Suprapubic skin (tissue), 4 donors: ENCODE results near the gene IRX1. TPM values are rescaled to one million over a fixed set of nuclear protein-coding genes. Genes with fewer than 3 reads are reported as not detected.
A peak's percentile ranks its signal among the peaks of the same experiment; 100 is the strongest.

ENCODE experiments used
- DNase-seq, 2 donors: peaks; one replicate each; pipeline ENCODE4 v3.0.0-alpha.2; 2019; ENCODE audit warnings: low spot score in 2 of 2
- H3K27ac ChIP-seq: fragments of 200-600 bp; sonication (generic); one replicate; pipeline ENCODE4 v1.5.1; 2019
- H3K27me3 ChIP-seq: fragments of 200-600 bp; sonication (generic); one replicate; pipeline ENCODE4 v1.5.1; 2019
- H3K36me3 ChIP-seq: fragments of 200-600 bp; sonication (generic); one replicate; pipeline ENCODE4 v1.5.1; 2019
- H3K4me1 ChIP-seq: fragments of 200-600 bp; sonication (generic); one replicate; pipeline ENCODE4 v1.5.1; 2019
- H3K4me3 ChIP-seq: fragments of 200-600 bp; sonication (generic); one replicate; pipeline ENCODE4 v1.5.1; 2019; ENCODE audit warnings: mild to moderate bottlenecking
- H3K9me3 ChIP-seq: fragments of 200-600 bp; sonication (generic); one replicate; pipeline ENCODE4 v1.5.1; 2019
- EP300 ChIP-seq: sonication (generic); formaldehyde crosslinking; IDR thresholded peaks from one replicate; pipeline ENCODE4 v1.6.1; 2017; ENCODE audit warnings: antibody characterized with exemption
- POLR2A ChIP-seq, 2 donors: fragments of 450-650 bp; IDR thresholded peaks; one replicate each; pipeline ENCODE4 v1.6.1; 2017; ENCODE audit warnings: antibody characterized with exemption in 2 of 2, mild to moderate bottlenecking in 2 of 2, moderate library complexity in 2 of 2
- POLR2AphosphoS5 ChIP-seq, 3 donors: sonication (generic); formaldehyde crosslinking; IDR thresholded peaks; one replicate each; pipeline ENCODE4 v1.6.1; 2017; ENCODE audit warnings: antibody characterized with exemption in 3 of 3
- WGBS: methylation state at CpG from one replicate; pipeline ENCODE4 v1.1.5; 2018; 5-methylcytosine and 5-hydroxymethylcytosine counted together
- total RNA-seq, 4 donors: library from RNA; depleted of rRNA; stranded (reverse); fragments of >200 nt; gene quantifications; one replicate each; pipeline ENCODE4 v1.1.0, GENCODE V29; 2016
- TF ChIP-seq, protein P1 (sequence below), 2 donors: fragments of 200-600 bp in 1 of 2; fragments of 450-650 bp in 1 of 2; sonication (generic) in 1 of 2; IDR thresholded peaks; one replicate each; pipeline ENCODE4 v1.5.1; 2016 to 2019; ENCODE audit warnings: antibody characterized with exemption in 2 of 2, mild to moderate bottlenecking in 1 of 2, moderate library complexity in 1 of 2

IRX1 gene
- total RNA-seq, 4 donors from 2014 or later: 4.2 to 7.9 (median 6.3) TPM

DNA sequence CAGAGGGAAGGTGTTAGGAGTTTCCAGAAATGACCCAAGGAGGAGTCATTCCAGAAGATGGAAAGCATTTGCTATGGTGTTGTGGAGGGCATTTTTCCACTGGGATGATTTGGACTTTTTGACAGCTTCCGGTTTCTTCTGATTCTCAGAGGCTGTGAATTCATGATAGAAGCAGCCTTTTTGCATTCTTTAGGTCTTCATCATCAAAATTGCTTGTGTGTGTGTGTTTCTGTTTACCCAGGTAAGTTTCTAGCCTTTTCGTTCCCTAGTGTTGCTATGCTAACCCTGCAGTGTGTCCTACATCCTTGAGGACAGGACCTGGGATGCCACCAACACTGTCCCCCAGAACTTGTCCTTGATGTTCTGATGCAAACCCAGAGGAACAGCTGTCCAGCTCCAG, 19.6 kb downstream of the IRX1 start:
- Histone ChIP-seq H3K4me3 (no peak overlapping the region), H3K27ac (no peak overlapping the region), H3K4me1 (peaks cover 4% of the 10 kb centered on the region), H3K9me3 (no peaks in the 10 kb centered on the region), H3K27me3 (no peaks in the 10 kb centered on the region), H3K36me3 (no peaks in the 10 kb centered on the region)
- 93% methylated on average over 2 of the region's 2 CpGs for WGBS
- DNase-seq: no peak
- TF ChIP-seq EP300: no peak
- TF ChIP-seq, protein P1, sequence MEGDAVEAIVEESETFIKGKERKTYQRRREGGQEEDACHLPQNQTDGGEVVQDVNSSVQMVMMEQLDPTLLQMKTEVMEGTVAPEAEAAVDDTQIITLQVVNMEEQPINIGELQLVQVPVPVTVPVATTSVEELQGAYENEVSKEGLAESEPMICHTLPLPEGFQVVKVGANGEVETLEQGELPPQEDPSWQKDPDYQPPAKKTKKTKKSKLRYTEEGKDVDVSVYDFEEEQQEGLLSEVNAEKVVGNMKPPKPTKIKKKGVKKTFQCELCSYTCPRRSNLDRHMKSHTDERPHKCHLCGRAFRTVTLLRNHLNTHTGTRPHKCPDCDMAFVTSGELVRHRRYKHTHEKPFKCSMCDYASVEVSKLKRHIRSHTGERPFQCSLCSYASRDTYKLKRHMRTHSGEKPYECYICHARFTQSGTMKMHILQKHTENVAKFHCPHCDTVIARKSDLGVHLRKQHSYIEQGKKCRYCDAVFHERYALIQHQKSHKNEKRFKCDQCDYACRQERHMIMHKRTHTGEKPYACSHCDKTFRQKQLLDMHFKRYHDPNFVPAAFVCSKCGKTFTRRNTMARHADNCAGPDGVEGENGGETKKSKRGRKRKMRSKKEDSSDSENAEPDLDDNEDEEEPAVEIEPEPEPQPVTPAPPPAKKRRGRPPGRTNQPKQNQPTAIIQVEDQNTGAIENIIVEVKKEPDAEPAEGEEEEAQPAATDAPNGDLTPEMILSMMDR (IDR thresholded peaks at IDR 0.05): no peak

DNA sequence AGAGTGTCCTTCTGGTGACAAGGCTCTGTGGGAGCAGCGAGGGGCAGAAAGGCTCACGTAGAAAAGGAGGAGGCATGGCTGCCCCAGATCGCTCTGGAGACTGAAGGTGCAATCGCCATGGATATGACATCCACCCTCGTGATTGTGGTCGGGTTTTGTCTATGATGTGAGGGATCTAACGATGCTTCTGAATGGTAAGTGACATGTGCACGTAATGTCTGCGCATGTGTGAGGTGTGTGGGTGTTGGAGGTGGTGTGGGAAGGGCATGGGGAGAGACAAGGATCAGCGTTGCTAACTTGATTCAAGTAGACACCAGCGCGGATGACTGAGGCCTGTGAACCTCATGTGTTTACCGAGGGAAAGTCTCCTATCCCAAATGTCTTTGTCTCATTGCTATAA, 20.2 kb downstream of the IRX1 start:
- Histone ChIP-seq H3K36me3 (no peaks in the 10 kb centered on the region), H3K27me3 (no peaks in the 10 kb centered on the region), H3K27ac (no peak overlapping the region), H3K4me3 (no peak overlapping the region), H3K9me3 (no peaks in the 10 kb centered on the region), H3K4me1 (peaks cover 4% of the 10 kb centered on the region)
- TF ChIP-seq, protein P1 (IDR thresholded peaks at IDR 0.05): no peak
- TF ChIP-seq EP300 (no peak), POLR2AphosphoS5 (IDR thresholded peaks at IDR 0.05) (no peak), POLR2A (IDR thresholded peaks at IDR 0.05) (no peak)
- 91% methylated on average over 13 of the region's 13 CpGs for WGBS
- no peak for DNase-seq

DNA sequence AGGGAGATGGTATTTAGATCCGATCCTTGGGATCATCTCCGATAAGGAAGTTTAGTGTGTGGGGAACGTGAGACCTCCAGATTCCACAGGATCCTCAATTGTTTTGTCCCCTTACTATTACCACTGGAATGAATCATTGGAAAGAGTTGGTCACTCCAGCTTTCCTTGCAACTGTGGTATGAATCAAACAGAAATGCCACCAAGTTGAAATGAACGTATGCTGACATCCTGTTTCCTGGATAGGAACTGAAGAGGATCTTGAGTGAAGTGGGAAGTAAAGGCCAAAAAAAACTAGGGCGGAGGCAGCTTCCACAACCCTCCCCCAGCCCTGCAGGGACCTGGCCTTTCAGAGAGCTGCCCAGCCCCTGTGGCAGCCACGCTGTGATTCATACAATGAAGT, 23.9 kb downstream of the IRX1 start:
- Histone ChIP-seq H3K4me1 (no peaks in the 10 kb centered on the region), H3K4me3 (no peak overlapping the region), H3K9me3 (no peaks in the 10 kb centered on the region), H3K27ac (no peak overlapping the region), H3K36me3 (no peaks in the 10 kb centered on the region), H3K27me3 (no peaks in the 10 kb centered on the region)
- no peak for TF ChIP-seq POLR2A (IDR thresholded peaks at IDR 0.05)
- no peak for TF ChIP-seq POLR2AphosphoS5 (IDR thresholded peaks at IDR 0.05)
- TF ChIP-seq, protein P1 (IDR thresholded peaks at IDR 0.05): no peak
- TF ChIP-seq EP300: no peak
- no peak for DNase-seq
- 63% methylated on average over 6 of the region's 6 CpGs for WGBS

DNA sequence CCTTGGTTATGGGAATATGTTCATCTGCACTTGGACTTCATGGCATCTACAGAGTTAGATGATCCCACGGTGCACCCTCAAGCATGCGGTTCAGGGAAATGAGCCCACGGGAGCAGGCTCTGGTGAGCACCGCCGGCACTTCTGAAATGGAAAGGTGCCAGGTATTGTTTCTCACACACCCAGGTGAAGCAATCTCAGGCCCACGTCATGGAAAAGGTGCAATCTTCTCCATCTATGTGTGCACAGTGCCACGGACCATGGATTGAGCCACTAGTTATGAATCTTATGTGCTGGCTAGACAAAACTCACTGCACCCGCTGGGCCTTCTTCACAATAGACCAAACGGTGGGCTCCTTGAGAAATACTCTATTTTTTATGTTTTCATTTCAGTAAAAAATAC, 27.3 kb downstream of the IRX1 start:
- TF ChIP-seq POLR2AphosphoS5 (IDR thresholded peaks at IDR 0.05) (peak in 1 of 3 donors; percentile 24), POLR2A (IDR thresholded peaks at IDR 0.05) (no peak)
- WGBS: 82% methylated on average over 9 of the region's 9 CpGs
- no peak for DNase-seq
- Histone ChIP-seq H3K36me3 (no peaks in the 10 kb centered on the region), H3K9me3 (no peaks in the 10 kb centered on the region), H3K27ac (no peak overlapping the region), H3K4me1 (no peaks in the 10 kb centered on the region), H3K4me3 (no peak overlapping the region), H3K27me3 (no peaks in the 10 kb centered on the region)

DNA sequence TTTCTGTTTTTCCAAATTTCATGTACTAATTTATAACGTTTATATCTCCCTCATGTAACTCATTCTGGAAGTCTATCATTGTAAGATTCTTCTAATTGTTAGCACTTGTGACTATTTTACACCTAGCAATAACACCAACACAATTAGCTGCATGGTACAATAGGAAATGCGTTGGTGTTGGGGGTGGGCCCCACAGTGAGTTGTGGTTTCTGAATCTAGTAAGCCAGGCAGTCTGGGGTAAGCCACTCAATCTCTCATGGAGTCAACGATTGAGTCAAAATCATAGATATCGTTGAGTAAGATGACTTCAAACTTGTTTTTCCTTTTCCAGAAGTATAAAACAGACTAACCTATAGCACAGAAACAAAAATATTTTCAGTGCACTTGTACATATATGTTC, 30.0 kb downstream of the IRX1 start:
- H3K27ac ChIP-seq: no peak overlapping the region
- H3K9me3 ChIP-seq: no peaks in the 10 kb centered on the region
- WGBS: 92% methylated on average over 4 of the region's 4 CpGs
- no peaks in the 10 kb centered on the region for H3K27me3 ChIP-seq
- H3K4me1 ChIP-seq: no peaks in the 10 kb centered on the region
- no peaks in the 10 kb centered on the region for H3K36me3 ChIP-seq
- DNase-seq: no peak
- no peak overlapping the region for H3K4me3 ChIP-seq
- TF ChIP-seq EP300 (no peak), POLR2A (IDR thresholded peaks at IDR 0.05) (no peak), POLR2AphosphoS5 (IDR thresholded peaks at IDR 0.05) (no peak)
- TF ChIP-seq, protein P1 (IDR thresholded peaks at IDR 0.05): no peak

DNA sequence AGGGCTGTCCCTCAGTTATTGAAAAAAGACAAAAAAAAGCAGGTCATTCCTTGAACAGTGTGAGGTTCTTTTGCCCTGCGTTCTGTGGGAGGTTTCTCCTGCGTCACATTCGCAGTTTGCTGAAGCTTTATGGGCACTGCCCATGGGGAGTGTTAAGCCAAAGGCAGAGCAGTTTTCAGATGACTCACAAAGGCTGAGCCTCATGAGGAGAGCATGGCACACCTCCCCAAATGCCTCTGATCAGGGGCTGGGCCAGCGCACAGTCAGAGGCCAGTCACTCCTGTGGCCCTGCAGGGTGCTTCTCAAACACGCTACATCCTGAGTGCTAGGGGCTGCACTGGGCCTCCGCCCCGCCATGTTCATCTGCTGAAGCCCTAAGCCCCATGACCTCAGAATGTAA, 38.4 kb downstream of the IRX1 start:
- Histone ChIP-seq H3K27me3 (no peaks in the 10 kb centered on the region), H3K9me3 (peaks cover 3% of the 10 kb centered on the region), H3K27ac (no peak overlapping the region), H3K4me1 (no peaks in the 10 kb centered on the region), H3K36me3 (no peaks in the 10 kb centered on the region), H3K4me3 (no peak overlapping the region)
- TF ChIP-seq POLR2A (IDR thresholded peaks at IDR 0.05): no peak
- TF ChIP-seq, protein P1 (IDR thresholded peaks at IDR 0.05): no peak
- no peak for TF ChIP-seq EP300
- TF ChIP-seq POLR2AphosphoS5 (IDR thresholded peaks at IDR 0.05): no peak
- WGBS: 95% methylated on average over 7 of the region's 7 CpGs
- no peak for DNase-seq
